ENCODE results near the gene TFCP2. TPM values are rescaled to one million over a fixed set of nuclear protein-coding genes. Genes with fewer than 3 reads are reported as not detected.

TFCP2 gene
- total and polyA plus RNA-seq, 2 donors from 2014 or later: 15.2 to 31.2 TPM

- Histone ChIP-seq H3K9ac (ENCODE audit: low read length in 3 of 3) (no peak overlapping the region), H3K9me3 (ENCODE audit: control insufficient read depth in 2 of 3, insufficient read depth in 1 of 3, low read length in 3 of 3) (no peaks in the 10 kb centered on the region), H3K27ac (ENCODE audit: low read depth in 2 of 2, low read length in 2 of 2) (no peak overlapping the region), H3K27me3 (ENCODE audit: control insufficient read depth, insufficient read depth, low read length) (no peaks in the 10 kb centered on the region), H3K4me1 (ENCODE audit: control insufficient read depth in 2 of 3, insufficient read depth in 2 of 3, low read depth in 1 of 3, low read length in 3 of 3) (no peaks in the 10 kb centered on the region), H3K4me3 (ENCODE audit: low read length in 3 of 3) (no peak overlapping the region), H3K36me3 (ENCODE audit: control insufficient read depth in 2 of 3, insufficient read depth in 3 of 3, low read length in 3 of 3) (no peaks in the 10 kb centered on the region)
- no peak for TF ChIP-seq CTCF (IDR thresholded peaks at IDR 0.05; ENCODE audit: borderline replicate concordance, extremely low read depth, insufficient read depth)
- intact Hi-C loops (cut with DNase I): no loop called here
- FAIRE-seq: no peak
- DNase-seq: no peak
These were observed 33.6 kb downstream of the TFCP2 start for GRCh38 chr12:51139292-51139844.

GRCh38 chr12:51132693-51133092 lies 40.2 kb downstream of the TFCP2 start:
- Histone ChIP-seq H3K4me1 (ENCODE audit: control insufficient read depth in 2 of 3, insufficient read depth in 2 of 3, low read depth in 1 of 3, low read length in 3 of 3) (no peaks in the 10 kb centered on the region), H3K36me3 (ENCODE audit: control insufficient read depth in 2 of 3, insufficient read depth in 3 of 3, low read length in 3 of 3) (no peaks in the 10 kb centered on the region), H3K4me3 (ENCODE audit: low read length in 3 of 3) (no peak overlapping the region), H3K27ac (ENCODE audit: low read depth in 2 of 2, low read length in 2 of 2) (no peak overlapping the region), H3K27me3 (ENCODE audit: control insufficient read depth, insufficient read depth, low read length) (no peaks in the 10 kb centered on the region), H3K9ac (ENCODE audit: low read length in 3 of 3) (no peak overlapping the region), H3K9me3 (ENCODE audit: control insufficient read depth in 2 of 3, insufficient read depth in 1 of 3, low read length in 3 of 3) (no peaks in the 10 kb centered on the region)
- FAIRE-seq: no peak
- TF ChIP-seq CTCF (IDR thresholded peaks at IDR 0.05; ENCODE audit: borderline replicate concordance, extremely low read depth, insufficient read depth): no peak
- intact Hi-C loops (cut with DNase I): no loop called here
- DNase-seq: no peak

- no peak for FAIRE-seq
- peak in 1 of 5 donors; percentile 14 for DNase-seq
- intact Hi-C loops (cut with DNase I): no loop called here
- Histone ChIP-seq H3K4me3 (ENCODE audit: low read length in 3 of 3) (no peak overlapping the region), H3K27ac (ENCODE audit: low read depth in 2 of 2, low read length in 2 of 2) (no peak overlapping the region), H3K9me3 (ENCODE audit: control insufficient read depth in 2 of 3, insufficient read depth in 1 of 3, low read length in 3 of 3) (no peaks in the 10 kb centered on the region), H3K4me1 (ENCODE audit: control insufficient read depth in 2 of 3, insufficient read depth in 2 of 3, low read depth in 1 of 3, low read length in 3 of 3) (no peaks in the 10 kb centered on the region), H3K9ac (ENCODE audit: low read length in 3 of 3) (no peak overlapping the region), H3K36me3 (ENCODE audit: control insufficient read depth in 2 of 3, insufficient read depth in 3 of 3, low read length in 3 of 3) (no peaks in the 10 kb centered on the region), H3K27me3 (ENCODE audit: control insufficient read depth, insufficient read depth, low read length) (no peaks in the 10 kb centered on the region)
- TF ChIP-seq CTCF (IDR thresholded peaks at IDR 0.05; ENCODE audit: borderline replicate concordance, extremely low read depth, insufficient read depth): no peak
These were observed 41.0 kb downstream of the TFCP2 start for GRCh38 chr12:51131745-51132521.
